H9 (cell line): ENCODE results near the gene NR1I2. TPM values are rescaled to one million over a fixed set of nuclear protein-coding genes. Genes with fewer than 3 reads are reported as not detected.

Experiments used
- DNase-seq: peaks from one replicate; pipeline ENCODE4 v3.0.0-alpha.2; 2017
- H2AFZ ChIP-seq: one replicate; pipeline ENCODE4 v1.6.1; 2013; ENCODE audit warnings: mild to moderate bottlenecking, low read length, control low read depth, moderate library complexity
- H2AK5ac ChIP-seq: 2 replicates; pipeline ENCODE4 v1.6.1; 2013; ENCODE audit warnings: low read length, control low read depth, mixed read lengths; ENCODE audit not compliant: insufficient read length
- H2BK120ac ChIP-seq: one replicate; pipeline ENCODE4 v1.6.1; 2013; ENCODE audit warnings: low read depth, mild to moderate bottlenecking, low read length, control low read depth, inconsistent platforms; ENCODE audit not compliant: poor library complexity, severe bottlenecking
- H2BK12ac ChIP-seq: 2 replicates; pipeline ENCODE4 v1.6.1; 2013; ENCODE audit warnings: low read length, control low read depth, mixed read lengths, low read depth; ENCODE audit not compliant: insufficient read length
- H2BK15ac ChIP-seq: 2 replicates; pipeline ENCODE4 v1.6.1; 2013; ENCODE audit warnings: low read depth, low read length, control low read depth
- H2BK20ac ChIP-seq: one replicate; pipeline ENCODE4 v1.6.1; 2013; ENCODE audit warnings: low read depth, mild to moderate bottlenecking, low read length, control low read depth, inconsistent platforms; ENCODE audit not compliant: poor library complexity, severe bottlenecking
- H2BK5ac ChIP-seq: 2 replicates; pipeline ENCODE4 v1.6.1; 2013; ENCODE audit warnings: low read length, control low read depth, mixed read lengths; ENCODE audit not compliant: insufficient read length
- H3K14ac ChIP-seq: 2 replicates; pipeline ENCODE4 v1.6.1; 2013; ENCODE audit warnings: low read length, control low read depth; ENCODE audit not compliant: insufficient read depth
- H3K18ac ChIP-seq: 2 replicates; pipeline ENCODE4 v1.6.1; 2013; ENCODE audit warnings: low read depth, mild to moderate bottlenecking, mixed read lengths, low read length, control low read depth; ENCODE audit not compliant: insufficient read length
- H3K23ac ChIP-seq: 2 replicates; pipeline ENCODE4 v1.6.1; 2013; ENCODE audit warnings: low read length, control low read depth, mixed read lengths, low read depth; ENCODE audit not compliant: insufficient read length
- H3K23me2 ChIP-seq: 2 replicates; pipeline ENCODE4 v1.6.1; 2013; ENCODE audit warnings: low read depth, mild to moderate bottlenecking, mixed read lengths, low read length, control low read depth; ENCODE audit not compliant: insufficient read length, poor library complexity, severe bottlenecking
- H3K27ac ChIP-seq: 2 replicates; pipeline ENCODE4 v1.5.1; 2013; ENCODE audit warnings: low read length, control low read depth, mixed read lengths, low read depth; ENCODE audit not compliant: insufficient read length
- H3K27me3 ChIP-seq: 2 replicates; pipeline ENCODE4 v1.6.1; 2013; ENCODE audit warnings: low read length, control low read depth, inconsistent platforms; ENCODE audit not compliant: insufficient read depth
- H3K4ac ChIP-seq: 2 replicates; pipeline ENCODE4 v1.6.1; 2013; ENCODE audit warnings: low read depth, mild to moderate bottlenecking, control low read depth, inconsistent platforms, low read length, moderate library complexity
- H3K4me1 ChIP-seq: 2 replicates; pipeline ENCODE4 v1.6.1; 2013; ENCODE audit warnings: low read length, control low read depth, inconsistent platforms; ENCODE audit not compliant: insufficient read depth
- H3K4me2 ChIP-seq: 2 replicates; pipeline ENCODE4 v1.6.1; 2013; ENCODE audit warnings: low read length, control low read depth, mixed read lengths; ENCODE audit not compliant: insufficient read length, insufficient read depth
- H3K56ac ChIP-seq: 2 replicates; pipeline ENCODE4 v1.6.1; 2013; ENCODE audit warnings: low read depth, mild to moderate bottlenecking, mixed read lengths, low read length, control low read depth; ENCODE audit not compliant: insufficient read length
- H3K79me1 ChIP-seq: 2 replicates; pipeline ENCODE4 v1.6.1; 2013; ENCODE audit warnings: low read depth, mild to moderate bottlenecking, moderate library complexity, low read length, control low read depth, inconsistent platforms; ENCODE audit not compliant: insufficient read depth, poor library complexity, severe bottlenecking
- H3K79me2 ChIP-seq: 2 replicates; pipeline ENCODE4 v1.6.1; 2013; ENCODE audit warnings: low read length, control low read depth, inconsistent platforms; ENCODE audit not compliant: insufficient read depth
- H3K9ac ChIP-seq: 2 replicates; pipeline ENCODE4 v1.6.1; 2013; ENCODE audit warnings: low read length, control low read depth, mixed read lengths; ENCODE audit not compliant: insufficient read length; ENCODE audit errors: extremely low read depth
- H3K9me3 ChIP-seq: one replicate; pipeline ENCODE4 v1.6.1; 2013; ENCODE audit warnings: low read depth, low read length, inconsistent platforms; ENCODE audit not compliant: control insufficient read depth
- H3T11ph ChIP-seq: one replicate; pipeline ENCODE4 v1.6.1; 2013; ENCODE audit warnings: mild to moderate bottlenecking, low read length, control low read depth, inconsistent platforms
- H4K20me1 ChIP-seq: one replicate; pipeline ENCODE4 v1.6.1; 2013; ENCODE audit not compliant: control insufficient read depth, insufficient read length, insufficient read depth
- H4K5ac ChIP-seq: 2 replicates; pipeline ENCODE4 v1.6.1; 2013; ENCODE audit warnings: low read depth, mild to moderate bottlenecking, mixed read lengths, low read length, control low read depth; ENCODE audit not compliant: insufficient read length
- H4K8ac ChIP-seq: replicated peaks from 2 replicates; pipeline ENCODE4 v1.6.1; 2013; ENCODE audit warnings: low read length, control low read depth, mixed read lengths, low read depth; ENCODE audit not compliant: insufficient read length
- H4K91ac ChIP-seq: 2 replicates; pipeline ENCODE4 v1.6.1; 2013; ENCODE audit warnings: low read depth, mild to moderate bottlenecking, moderate library complexity, mixed read lengths, low read length, control low read depth; ENCODE audit not compliant: insufficient read length
- H3K27ac Mint-ChIP-seq, 3 experiments: 2 replicates in 2 of 3; 3 replicates in 1 of 3; pipeline ENCODE4 v1.8.0; 2020 to 2021; ENCODE audit warnings: mixed read lengths in 3 of 3, mild to moderate bottlenecking in 1 of 3, moderate library complexity in 1 of 3
- H3K27me3 Mint-ChIP-seq: 2 replicates; pipeline ENCODE4 v1.8.0; 2021; ENCODE audit warnings: low read depth, mild to moderate bottlenecking, moderate library complexity, mixed read lengths
- H3K36me3 Mint-ChIP-seq, 3 experiments: 2 replicates in 2 of 3; 3 replicates in 1 of 3; pipeline ENCODE4 v1.8.0; 2020 to 2021; ENCODE audit warnings: low read depth in 3 of 3, mixed read lengths in 3 of 3; ENCODE audit not compliant: insufficient read depth in 1 of 3
- H3K4me1 Mint-ChIP-seq, 2 experiments: 2 replicates each; pipeline ENCODE4 v1.8.0; 2020; ENCODE audit warnings: mixed read lengths in 2 of 2
- H3K4me3 Mint-ChIP-seq, 2 experiments: 2 replicates in 1 of 2; 3 replicates in 1 of 2; pipeline ENCODE4 v1.8.0; 2020 to 2021; ENCODE audit warnings: mild to moderate bottlenecking in 2 of 2, mixed read lengths in 2 of 2, moderate library complexity in 1 of 2
- H3K9me3 Mint-ChIP-seq, 2 experiments: 2 replicates in 1 of 2; 3 replicates in 1 of 2; pipeline ENCODE4 v1.8.0; 2020; ENCODE audit warnings: mild to moderate bottlenecking in 2 of 2, mixed read lengths in 2 of 2, moderate library complexity in 1 of 2
- CTCF ChIP-seq: fragments of 200-600 bp; sonication (generic); conservative IDR thresholded peaks from 3 replicates; pipeline ENCODE4 v1.8.0; 2021; ENCODE audit warnings: antibody characterized with exemption, mild to moderate bottlenecking
- WGBS: extraction: QIAGEN DNeasy Blood & Tissue Kit; methylation state at CpG from one replicate; pipeline ENCODE4 v1.1.7; 2013; ENCODE audit warnings: missing lambda C conversion rate, low lambda C conversion rate, mixed read lengths; ENCODE audit not compliant: insufficient read length; ENCODE audit errors: extremely low coverage; 5-methylcytosine and 5-hydroxymethylcytosine counted together
- total RNA-seq: library from RNA; stranded (reverse); gene quantifications from 2 replicates; pipeline ENCODE4 v1.2.1, GENCODE V29; 2021

NR1I2 gene
- total RNA-seq, 1 experiment from 2014 or later, result not detected

DNA sequence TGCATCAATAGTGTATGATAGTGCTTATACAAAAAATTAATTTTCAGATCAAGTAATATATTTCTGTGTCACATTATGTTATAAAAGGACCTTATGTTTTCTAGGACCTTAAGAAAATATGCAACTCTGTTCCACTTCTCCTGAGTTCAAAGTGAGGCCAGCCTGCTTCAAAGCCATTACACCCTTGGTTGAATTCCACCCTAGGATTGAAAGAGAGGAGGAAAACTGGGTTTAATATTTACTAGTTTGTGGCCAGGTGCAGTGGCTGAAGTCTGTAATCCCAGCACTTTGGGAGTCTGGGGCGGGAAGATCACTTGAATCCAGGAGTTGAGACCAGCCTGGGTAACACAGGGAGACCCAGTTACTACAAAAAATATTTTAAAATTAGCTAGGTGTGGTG lies 32.9 kb upstream of the NR1I2 start:
- H3K14ac ChIP-seq, result no peak overlapping the region
- no peaks in the 10 kb centered on the region for H4K20me1 ChIP-seq
- H3K23ac ChIP-seq, result no peak overlapping the region
- Mint-ChIP-seq H3K4me3 (no peak overlapping the region), H3K9me3 (peaks cover under 1 to 3% of the 10 kb centered on the region in 2 experiments; a peak in 2 of 5 replicates), H3K36me3 (peaks cover 0 to 6% (median 2%) of the 10 kb centered on the region in 3 experiments; a peak in 2 of 7 replicates), H3K27ac (peak overlapping the region in 1 of 3 experiments; percentile 29; a peak in 1 of 7 replicates), H3K4me1 (no peaks in the 10 kb centered on the region), H3K27me3 (no peaks in the 10 kb centered on the region)
- no peaks in the 10 kb centered on the region for H3K4me1 ChIP-seq
- TF ChIP-seq CTCF, result no peak
- no peak overlapping the region for H3K18ac ChIP-seq
- no peak for DNase-seq
- H2AFZ ChIP-seq, result no peak overlapping the region
- no peak overlapping the region for H3K9ac ChIP-seq
- no peak overlapping the region for H2AK5ac ChIP-seq
- no peaks in the 10 kb centered on the region for H3K79me1 ChIP-seq
- H3K27me3 ChIP-seq, result no peaks in the 10 kb centered on the region
- no peak overlapping the region for H3K4me2 ChIP-seq
- no peak overlapping the region for H2BK20ac ChIP-seq
- no peak overlapping the region for H3T11ph ChIP-seq
- no peak overlapping the region for H4K91ac ChIP-seq
- no peak overlapping the region for H4K5ac ChIP-seq
- no peak overlapping the region for H2BK120ac ChIP-seq
- H3K27ac ChIP-seq, result no peak overlapping the region
- H4K8ac ChIP-seq, result no peak overlapping the region
- H3K56ac ChIP-seq, result no peak overlapping the region
- no peak overlapping the region for H3K4ac ChIP-seq
- H2BK5ac ChIP-seq, result no peak overlapping the region
- H3K9me3 ChIP-seq, result no peaks in the 10 kb centered on the region
- no peaks in the 10 kb centered on the region for H3K23me2 ChIP-seq
- no peak overlapping the region for H2BK12ac ChIP-seq
- no CpG with 5 or more reads among the region's 1 CpG for WGBS
- no peak overlapping the region for H2BK15ac ChIP-seq
- no peaks in the 10 kb centered on the region for H3K79me2 ChIP-seq
